HG03066 (cell line): ENCODE data around the gene SOX6.

ENCODE experiments used
- ATAC-seq: cut with Tn5 transposase; IDR thresholded peaks from one replicate; pipeline ENCODE4 v1.9.1; 2021; ENCODE audit warnings: low read depth; ENCODE audit not compliant: unreplicated experiment

Gene SOX6

GRCh38 chr11:16204261-16204660 lies 152.1 kb downstream of the SOX6 start:
- no peak for ATAC-seq

- ATAC-seq, result no peak
These were observed 160.7 kb downstream of the SOX6 start for GRCh38 chr11:16195651-16196050.

- ATAC-seq, result no peak
These were observed 161.8 kb downstream of the SOX6 start for GRCh38 chr11:16194566-16194965.

- no peak for ATAC-seq
These were observed 162.4 kb downstream of the SOX6 start for GRCh38 chr11:16193897-16194381.

- ATAC-seq, result no peak
These were observed 164.5 kb downstream of the SOX6 start for GRCh38 chr11:16191868-16192240.

- ATAC-seq, result no peak
These were observed 165.0 kb downstream of the SOX6 start for GRCh38 chr11:16191212-16191867.

- ATAC-seq, result no peak
These were observed 169.7 kb downstream of the SOX6 start for GRCh38 chr11:16186680-16187079.

GRCh38 chr11:16185042-16185441 lies 171.3 kb downstream of the SOX6 start:
- ATAC-seq, result no peak

GRCh38 chr11:16184588-16184987 lies 171.8 kb downstream of the SOX6 start:
- ATAC-seq, result no peak

- ATAC-seq, result no peak
These were observed 173.8 kb downstream of the SOX6 start for GRCh38 chr11:16182553-16182952.

- ATAC-seq, result no peak
These were observed 175.5 kb downstream of the SOX6 start for GRCh38 chr11:16180868-16181267.

- no peak for ATAC-seq
These were observed 176.7 kb downstream of the SOX6 start for GRCh38 chr11:16179676-16180075.

GRCh38 chr11:16178273-16178672 lies 178.1 kb downstream of the SOX6 start:
- no peak for ATAC-seq

GRCh38 chr11:16177688-16178087 lies 178.7 kb downstream of the SOX6 start:
- no peak for ATAC-seq

GRCh38 chr11:16173798-16174197 lies 182.5 kb downstream of the SOX6 start:
- ATAC-seq, result no peak

GRCh38 chr11:16171882-16172281 lies 184.5 kb downstream of the SOX6 start:
- no peak for ATAC-seq

- no peak for ATAC-seq
These were observed 186.1 kb downstream of the SOX6 start for GRCh38 chr11:16169956-16170847.

- ATAC-seq, result no peak
These were observed 186.8 kb downstream of the SOX6 start for GRCh38 chr11:16169541-16169940.

GRCh38 chr11:16167706-16168487 lies 188.4 kb downstream of the SOX6 start:
- no peak for ATAC-seq

- ATAC-seq, result no peak
These were observed 189.8 kb downstream of the SOX6 start for GRCh38 chr11:16166571-16166970.

GRCh38 chr11:16160146-16160545 lies 196.2 kb downstream of the SOX6 start:
- ATAC-seq, result no peak
